Astrocyte of the cerebellum (primary cell): ENCODE results near the gene SMYD3.

Experiments used
- DNase-seq: peaks from one replicate; pipeline ENCODE4 v3.0.0-alpha.2; 2011; ENCODE audit warnings: low read depth
- H3K4me3 ChIP-seq: 2 replicates; pipeline ENCODE4 v1.5.1; 2011; ENCODE audit warnings: mild to moderate bottlenecking, low read depth, low read length, moderate library complexity
- CTCF ChIP-seq: IDR thresholded peaks from 2 replicates; pipeline ENCODE4 v1.5.1; 2012; ENCODE audit warnings: low read length, low read depth, moderate library complexity, mild to moderate bottlenecking; ENCODE audit errors: missing control alignments
- in situ Hi-C: cut with HindIII; loops from 2 replicates; pipeline ENCODE4 v1.10.0; 2017; ENCODE audit warnings: low sequenced_read_pairs

SMYD3 gene

GRCh38 chr1:246166841-246167240, 340.2 kb downstream of the SMYD3 start:
- TF ChIP-seq CTCF = no peak
- H3K4me3 ChIP-seq = no peak overlapping the region
- in situ Hi-C loops = no loop called here
- DNase-seq = no peak

- no peak for DNase-seq
- H3K4me3 ChIP-seq = no peak overlapping the region
- in situ Hi-C loops = no loop called here
- TF ChIP-seq CTCF = no peak
These were observed 341.0 kb downstream of the SMYD3 start for GRCh38 chr1:246165826-246166709.

- in situ Hi-C loops = no loop called here
- no peak for DNase-seq
- no peak overlapping the region for H3K4me3 ChIP-seq
- TF ChIP-seq CTCF = no peak
These were observed 342.3 kb downstream of the SMYD3 start for GRCh38 chr1:246164764-246165163.

GRCh38 chr1:246162560-246162959, 344.5 kb downstream of the SMYD3 start:
- in situ Hi-C loops = no loop called here
- no peak overlapping the region for H3K4me3 ChIP-seq
- DNase-seq = no peak
- no peak for TF ChIP-seq CTCF

GRCh38 chr1:246161626-246162025, 345.5 kb downstream of the SMYD3 start:
- DNase-seq = peak; percentile 54
- TF ChIP-seq CTCF = no peak
- H3K4me3 ChIP-seq = no peak overlapping the region
- in situ Hi-C loops = no loop called here

- no peak for DNase-seq
- H3K4me3 ChIP-seq = no peak overlapping the region
- TF ChIP-seq CTCF = no peak
- in situ Hi-C loops = no loop called here
These were observed 346.2 kb downstream of the SMYD3 start for GRCh38 chr1:246160905-246161304.
